Islet precursor cell (in vitro differentiated cells): ENCODE data around the gene TENM4.
"Not testable (repeated sequence)": the region's sequence is repeated elsewhere in the genome, so short reads cannot be mapped to it uniquely, and the experiment has no call there.

Source experiments
- DNase-seq: peaks from one replicate; pipeline ENCODE4 v3.0.0-alpha.2; 2018

Gene TENM4

GRCh38 chr11:78922859-78923625, 517.8 kb downstream of the TENM4 start:
- DNase-seq: no peak

GRCh38 chr11:78921509-78921908, 519.3 kb downstream of the TENM4 start:
- DNase-seq: peak; percentile 66

- no peak for DNase-seq
Measured at GRCh38 chr11:78920329-78920728, 520.5 kb downstream of the TENM4 start.

GRCh38 chr11:78916759-78917158, 524.1 kb downstream of the TENM4 start:
- DNase-seq: no peak

GRCh38 chr11:78914503-78914902, 526.3 kb downstream of the TENM4 start:
- no peak for DNase-seq

GRCh38 chr11:78912778-78913177, 528.1 kb downstream of the TENM4 start:
- DNase-seq: no peak

- no peak for DNase-seq
Measured at GRCh38 chr11:78910322-78910721, 530.5 kb downstream of the TENM4 start.

- DNase-seq: no peak
Measured at GRCh38 chr11:78909386-78909785, 531.4 kb downstream of the TENM4 start.

- no peak for DNase-seq
Measured at GRCh38 chr11:78907636-78908035, 533.2 kb downstream of the TENM4 start.

GRCh38 chr11:78906566-78906965, 534.3 kb downstream of the TENM4 start:
- no peak for DNase-seq

GRCh38 chr11:78905756-78906155, 535.1 kb downstream of the TENM4 start:
- DNase-seq: no peak

- DNase-seq: no peak
Measured at GRCh38 chr11:78902771-78903507, 537.9 kb downstream of the TENM4 start.

GRCh38 chr11:78901831-78902230, 539.0 kb downstream of the TENM4 start:
- DNase-seq: no peak

- DNase-seq: no peak
Measured at GRCh38 chr11:78898266-78898775, 542.5 kb downstream of the TENM4 start.

- DNase-seq: no peak
Measured at GRCh38 chr11:78893996-78894395, 546.8 kb downstream of the TENM4 start.

- DNase-seq: no peak
Measured at GRCh38 chr11:78889698-78890097, 551.1 kb downstream of the TENM4 start.

- no peak for DNase-seq
Measured at GRCh38 chr11:78886616-78887015, 554.2 kb downstream of the TENM4 start.

- DNase-seq: no peak
Measured at GRCh38 chr11:78884761-78885160, 556.1 kb downstream of the TENM4 start.

GRCh38 chr11:78883506-78883905, 557.3 kb downstream of the TENM4 start:
- DNase-seq: no peak

GRCh38 chr11:78879094-78879980, 561.5 kb downstream of the TENM4 start:
- DNase-seq: not testable (repeated sequence)

GRCh38 chr11:78878631-78879030, 562.2 kb downstream of the TENM4 start:
- DNase-seq: no peak

- no peak for DNase-seq
Measured at GRCh38 chr11:78876676-78877075, 564.2 kb downstream of the TENM4 start.

- DNase-seq: no peak
Measured at GRCh38 chr11:78870655-78871054, 570.2 kb downstream of the TENM4 start.
